Uterus (tissue), 2 donors: ENCODE measurements around the gene ETV3L.

Source experiments
- POLR2A ChIP-seq, 2 donors: fragments of 450-650 bp; IDR thresholded peaks; one replicate each; pipeline ENCODE4 v1.6.1; 2016; ENCODE audit warnings: antibody characterized with exemption in 2 of 2, mild to moderate bottlenecking in 1 of 2, moderate library complexity in 1 of 2
- TF ChIP-seq, protein P1 (sequence below), 4 experiments: fragments of 200-600 bp in 2 of 4; fragments of 450-650 bp in 2 of 4; sonication (generic) in 2 of 4; IDR thresholded peaks; one replicate each; pipeline ENCODE4 v1.5.1; 2016 to 2019; ENCODE audit warnings: antibody characterized with exemption in 4 of 4, mild to moderate bottlenecking in 2 of 4, moderate library complexity in 1 of 4

DNA sequence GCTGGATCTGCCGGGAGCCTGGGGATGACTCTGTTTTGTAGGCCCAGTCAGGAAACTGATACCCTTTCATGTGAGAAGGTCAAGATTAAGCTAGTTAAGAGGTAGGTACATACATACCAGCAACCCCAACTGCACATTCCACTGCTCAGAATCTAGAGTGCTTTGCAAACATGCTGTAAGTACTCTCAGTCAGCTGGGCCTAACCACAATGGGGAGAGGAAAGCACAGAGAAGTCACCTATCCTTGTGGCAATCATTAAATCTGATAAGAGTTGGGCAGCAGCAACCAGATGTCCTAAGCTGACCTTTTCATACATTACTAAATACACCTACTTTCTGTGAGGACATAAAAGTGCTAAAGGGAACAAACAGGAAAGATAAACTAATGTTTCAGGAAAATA is 36.0 kb upstream of the ETV3L start:
- TF ChIP-seq POLR2A (IDR thresholded peaks at IDR 0.05), result no peak
- TF ChIP-seq, protein P1, sequence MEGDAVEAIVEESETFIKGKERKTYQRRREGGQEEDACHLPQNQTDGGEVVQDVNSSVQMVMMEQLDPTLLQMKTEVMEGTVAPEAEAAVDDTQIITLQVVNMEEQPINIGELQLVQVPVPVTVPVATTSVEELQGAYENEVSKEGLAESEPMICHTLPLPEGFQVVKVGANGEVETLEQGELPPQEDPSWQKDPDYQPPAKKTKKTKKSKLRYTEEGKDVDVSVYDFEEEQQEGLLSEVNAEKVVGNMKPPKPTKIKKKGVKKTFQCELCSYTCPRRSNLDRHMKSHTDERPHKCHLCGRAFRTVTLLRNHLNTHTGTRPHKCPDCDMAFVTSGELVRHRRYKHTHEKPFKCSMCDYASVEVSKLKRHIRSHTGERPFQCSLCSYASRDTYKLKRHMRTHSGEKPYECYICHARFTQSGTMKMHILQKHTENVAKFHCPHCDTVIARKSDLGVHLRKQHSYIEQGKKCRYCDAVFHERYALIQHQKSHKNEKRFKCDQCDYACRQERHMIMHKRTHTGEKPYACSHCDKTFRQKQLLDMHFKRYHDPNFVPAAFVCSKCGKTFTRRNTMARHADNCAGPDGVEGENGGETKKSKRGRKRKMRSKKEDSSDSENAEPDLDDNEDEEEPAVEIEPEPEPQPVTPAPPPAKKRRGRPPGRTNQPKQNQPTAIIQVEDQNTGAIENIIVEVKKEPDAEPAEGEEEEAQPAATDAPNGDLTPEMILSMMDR (IDR thresholded peaks at IDR 0.05), result no peak
